HUES6 (cell line): ENCODE data around the gene MBOAT7.

Experiments
- H3K27ac ChIP-seq: 2 replicates; pipeline ENCODE4 v1.7.0; 2013; ENCODE audit warnings: low read depth, mild to moderate bottlenecking, low read length, inconsistent platforms
- H3K27me3 ChIP-seq: 2 replicates; pipeline ENCODE4 v1.6.1; 2013; ENCODE audit warnings: low read length; ENCODE audit not compliant: control insufficient read depth, insufficient read depth
- H3K36me3 ChIP-seq: 2 replicates; pipeline ENCODE4 v1.6.1; 2013; ENCODE audit warnings: low read length; ENCODE audit not compliant: control insufficient read depth, insufficient read depth
- H3K4me1 ChIP-seq: 2 replicates; pipeline ENCODE4 v1.6.1; 2013; ENCODE audit warnings: low read length; ENCODE audit not compliant: control insufficient read depth, insufficient read depth
- H3K4me3 ChIP-seq: 2 replicates; pipeline ENCODE4 v1.5.1; 2013; ENCODE audit warnings: low read depth, low read length
- H3K9ac ChIP-seq: one replicate; pipeline ENCODE4 v1.6.1; 2013; ENCODE audit warnings: mild to moderate bottlenecking, low read length
- H3K9me3 ChIP-seq: 2 replicates; pipeline ENCODE4 v1.6.1; 2013; ENCODE audit warnings: low read depth, low read length; ENCODE audit not compliant: control insufficient read depth, insufficient read depth

The MBOAT7 gene

DNA sequence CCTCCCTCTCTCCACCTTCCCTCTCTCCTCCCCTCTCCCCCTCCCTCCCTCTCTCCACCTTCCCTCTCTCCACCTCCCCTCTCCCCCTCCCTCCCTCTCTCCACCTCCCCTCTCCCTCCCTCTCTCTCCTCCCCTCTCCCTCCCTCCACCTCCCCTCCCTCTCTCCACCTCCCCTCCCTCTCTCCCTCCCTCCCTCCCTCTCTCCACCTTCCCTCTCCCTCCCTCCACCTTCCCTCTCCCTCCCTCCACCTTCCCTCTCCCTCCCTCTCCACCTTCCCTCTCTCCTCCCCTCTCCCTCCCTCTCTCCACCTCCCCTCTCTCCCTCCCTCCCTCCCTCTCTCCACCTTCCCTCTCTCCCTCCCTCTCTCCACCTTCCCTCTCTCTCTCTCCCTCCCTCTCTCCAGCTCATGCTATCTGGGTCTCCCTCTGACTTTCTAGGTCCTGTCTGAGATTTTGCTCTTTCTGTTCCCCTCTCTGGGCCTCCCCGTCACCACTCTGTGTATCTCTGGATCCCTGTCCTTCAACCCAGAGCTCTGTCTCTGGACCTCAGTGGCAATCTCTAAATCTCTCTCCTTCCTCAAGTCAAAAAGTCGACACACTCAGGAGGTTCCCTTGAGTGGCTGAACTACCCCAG lies 55.3 kb downstream of the MBOAT7 start:
- H3K9me3 ChIP-seq = no peaks in the 10 kb centered on the region
- 0 out of 2 replicates have a peak, but pooled peaks cover 6% of the 10 kb centered on the region for H3K4me1 ChIP-seq
- no peak overlapping the region for H3K4me3 ChIP-seq
- H3K9ac ChIP-seq = no peak overlapping the region
- no peak overlapping the region for H3K27ac ChIP-seq
- H3K27me3 ChIP-seq = no peaks in the 10 kb centered on the region
- peaks cover 35% of the 10 kb centered on the region for H3K36me3 ChIP-seq

DNA sequence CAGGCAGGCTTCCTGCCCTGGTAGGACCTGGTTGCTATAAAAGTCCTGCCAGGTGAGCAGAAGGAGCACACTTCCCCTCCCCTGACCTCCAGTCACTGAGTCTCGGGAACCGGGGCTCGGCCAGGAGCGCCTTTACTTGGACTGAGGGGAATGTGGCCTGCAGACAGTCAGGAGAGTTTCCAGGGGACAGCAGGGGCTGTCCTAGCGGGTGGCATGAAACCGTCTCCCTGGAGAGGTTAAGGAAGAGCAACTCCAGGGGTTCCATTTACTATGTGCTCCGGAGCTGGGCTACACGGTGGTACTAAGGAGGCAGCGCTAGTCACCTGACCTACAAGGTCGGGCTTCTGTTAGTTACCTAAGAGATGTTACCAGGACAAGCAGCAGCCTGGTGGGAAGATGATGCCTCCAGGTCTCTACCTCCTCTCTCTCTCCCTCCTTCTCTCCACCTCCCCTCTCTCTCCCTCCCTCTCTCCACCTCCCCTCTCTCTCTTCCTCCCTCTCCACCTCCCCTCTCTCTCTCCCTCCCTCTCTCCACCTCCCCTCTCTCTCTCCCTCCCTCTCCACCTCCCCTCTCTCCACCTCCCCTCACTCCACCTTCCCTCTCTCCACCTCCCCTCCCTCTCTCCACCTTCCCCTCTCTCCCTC lies 55.9 kb downstream of the MBOAT7 start:
- Histone ChIP-seq H3K27ac (no peak overlapping the region), H3K4me3 (no peak overlapping the region), H3K9ac (no peak overlapping the region)

DNA sequence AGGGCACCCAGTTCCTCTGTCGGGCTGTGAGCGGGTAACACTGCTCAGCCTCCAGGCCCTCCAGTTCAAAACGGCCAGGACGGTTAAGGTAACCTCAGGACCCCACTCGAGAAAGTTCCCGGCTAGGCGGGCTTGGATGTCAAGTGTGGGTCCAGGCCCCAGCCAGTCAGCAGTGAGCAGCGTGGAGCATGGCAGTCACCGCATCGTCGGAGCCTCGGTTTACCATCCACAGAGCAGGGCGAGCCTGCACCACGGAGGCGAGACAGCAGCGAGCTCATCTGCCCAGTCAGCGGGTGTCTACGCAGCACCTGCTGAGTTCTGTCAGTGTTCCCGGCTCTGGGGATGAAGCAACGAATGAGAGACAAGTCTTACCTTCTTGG lies 59.8 kb downstream of the MBOAT7 start:
- Histone ChIP-seq H3K4me1 (no peaks in the 10 kb centered on the region), H3K36me3 (peaks cover 73% of the 10 kb centered on the region), H3K27me3 (no peaks in the 10 kb centered on the region), H3K9ac (no peak overlapping the region), H3K4me3 (no peak overlapping the region), H3K9me3 (no peaks in the 10 kb centered on the region), H3K27ac (no peak overlapping the region)

More for the DNA sequence above, 55.9 kb downstream of the MBOAT7 start:
- Histone ChIP-seq H3K4me1 (0 out of 2 replicates have a peak, but pooled peaks cover 5% of the 10 kb centered on the region), H3K27me3 (no peaks in the 10 kb centered on the region), H3K9me3 (no peaks in the 10 kb centered on the region), H3K36me3 (peaks cover 37% of the 10 kb centered on the region)

DNA sequence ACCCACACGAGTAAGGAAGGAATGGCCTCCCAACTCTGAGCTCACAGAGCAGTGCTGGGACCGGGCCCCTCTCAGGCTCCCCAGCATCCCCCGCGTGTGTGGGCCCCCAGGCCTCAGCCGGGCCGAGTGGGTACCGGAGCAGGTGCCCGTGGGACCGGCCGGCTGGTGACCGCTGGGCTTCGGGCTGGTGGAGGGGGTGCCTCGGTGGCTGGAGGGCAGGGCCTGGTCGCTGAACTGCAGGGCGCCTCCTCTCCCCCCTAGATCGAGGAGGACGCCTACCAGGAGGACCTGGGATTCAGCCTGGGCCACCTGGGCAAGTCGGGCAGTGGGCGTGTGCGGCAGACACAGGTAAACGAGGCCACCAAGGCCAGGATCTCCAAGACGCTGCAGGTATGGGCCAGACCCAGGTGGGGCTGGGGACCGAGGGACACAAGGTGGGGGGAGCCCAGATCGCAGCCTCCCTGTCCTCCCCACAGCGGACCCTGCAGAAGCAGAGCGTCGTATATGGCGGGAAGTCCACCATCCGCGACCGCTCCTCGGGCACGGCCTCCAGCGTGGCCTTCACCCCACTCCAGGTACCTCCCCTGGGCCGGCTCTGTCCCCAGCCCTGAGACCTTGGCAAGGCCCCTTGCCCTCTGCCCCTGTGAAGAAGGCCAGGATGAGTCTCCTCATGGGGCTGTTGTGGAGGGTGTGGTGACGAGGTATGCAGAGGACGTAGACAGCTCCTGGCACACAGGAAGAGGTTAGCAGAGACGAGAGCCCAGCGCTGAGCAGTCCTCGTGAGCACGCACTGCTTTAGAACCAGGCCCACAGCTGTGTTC lies 60.4 kb downstream of the MBOAT7 start:
- H3K27ac ChIP-seq = no peak overlapping the region
- H3K4me1 ChIP-seq = no peaks in the 10 kb centered on the region
- H3K9ac ChIP-seq = no peak overlapping the region
- no peaks in the 10 kb centered on the region for H3K27me3 ChIP-seq
- H3K4me3 ChIP-seq = no peak overlapping the region
- H3K36me3 ChIP-seq = peaks cover 79% of the 10 kb centered on the region
- H3K9me3 ChIP-seq = no peaks in the 10 kb centered on the region

DNA sequence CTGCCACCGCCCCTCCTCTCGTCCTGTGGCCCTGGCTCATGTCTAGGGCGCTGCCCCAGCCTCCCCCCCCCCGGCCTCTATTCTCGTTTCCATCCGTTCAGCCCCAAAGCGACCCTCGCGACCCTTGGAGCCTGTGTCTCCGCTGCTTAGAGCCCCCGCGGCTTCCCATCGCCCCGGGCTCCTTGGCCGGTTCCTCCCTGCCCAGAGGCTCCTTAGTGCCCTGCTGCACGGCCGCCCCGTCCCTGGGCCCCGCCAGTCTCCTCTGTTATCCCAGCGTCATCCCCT lies 61.0 kb downstream of the MBOAT7 start:
- Histone ChIP-seq H3K27me3 (no peaks in the 10 kb centered on the region), H3K4me3 (no peak overlapping the region), H3K27ac (no peak overlapping the region), H3K36me3 (peaks cover 85% of the 10 kb centered on the region), H3K4me1 (no peaks in the 10 kb centered on the region), H3K9me3 (no peaks in the 10 kb centered on the region), H3K9ac (no peak overlapping the region)

DNA sequence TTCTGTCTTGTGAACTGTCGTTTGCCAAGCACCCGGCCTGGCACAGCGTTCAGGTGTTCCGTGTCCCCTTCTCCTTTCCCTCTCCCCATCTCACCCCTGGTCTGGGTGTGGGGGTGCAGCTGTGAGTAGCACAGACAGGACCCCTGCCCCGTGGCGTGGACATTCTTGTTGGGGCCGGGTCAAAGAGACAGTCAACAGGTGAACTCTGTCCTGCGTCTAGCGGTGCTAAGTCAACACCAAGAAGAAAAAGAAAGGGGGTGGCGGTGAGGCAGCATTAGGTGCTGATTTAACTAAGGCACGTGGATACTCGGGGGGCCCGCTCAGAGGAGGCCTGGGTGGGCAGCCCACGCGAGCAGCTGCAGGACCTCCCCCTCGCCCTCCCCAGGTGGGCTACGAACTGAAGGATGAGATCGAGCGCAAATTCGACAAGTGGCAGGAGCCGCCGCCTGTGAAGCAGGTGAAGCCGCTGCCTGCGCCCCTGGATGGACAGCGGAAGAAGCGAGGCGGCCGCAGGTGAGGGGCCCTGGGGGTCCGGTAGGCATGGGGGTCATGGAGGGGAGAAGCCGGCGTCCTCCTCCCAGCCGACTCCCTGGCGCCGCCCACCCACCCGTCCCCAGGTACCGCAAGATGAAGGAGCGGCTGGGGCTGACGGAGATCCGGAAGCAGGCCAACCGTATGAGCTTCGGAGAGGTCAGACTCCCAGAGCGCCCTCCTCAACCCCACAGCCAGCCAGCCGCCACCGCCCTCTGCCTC lies 61.5 kb downstream of the MBOAT7 start:
- no peaks in the 10 kb centered on the region for H3K27me3 ChIP-seq
- H3K27ac ChIP-seq = no peak overlapping the region
- H3K4me1 ChIP-seq = no peaks in the 10 kb centered on the region
- peaks cover 86% of the 10 kb centered on the region for H3K36me3 ChIP-seq
- no peaks in the 10 kb centered on the region for H3K9me3 ChIP-seq
- H3K4me3 ChIP-seq = no peak overlapping the region
- no peak overlapping the region for H3K9ac ChIP-seq

DNA sequence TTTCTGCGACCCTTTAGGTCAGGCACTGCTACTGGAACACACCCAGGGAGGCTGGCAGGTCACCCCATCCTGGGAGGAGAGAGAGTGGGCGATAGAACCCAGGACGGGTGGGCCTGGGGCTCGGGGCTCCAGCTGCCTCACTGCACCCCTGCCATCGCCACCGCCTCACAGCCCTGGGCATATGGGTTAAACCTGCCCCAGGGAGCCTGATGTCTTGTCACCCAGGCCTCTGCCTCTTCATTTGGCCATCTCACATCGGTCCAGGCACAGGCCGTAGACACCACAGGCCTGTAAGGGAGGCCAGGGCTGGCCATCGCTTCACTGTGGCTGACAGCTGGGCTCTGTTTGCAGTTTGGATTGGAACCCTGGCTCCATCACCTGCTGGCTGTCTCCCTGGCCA lies 63.7 kb downstream of the MBOAT7 start:
- Histone ChIP-seq H3K36me3 (peaks cover 91% of the 10 kb centered on the region), H3K27me3 (no peaks in the 10 kb centered on the region), H3K4me1 (no peaks in the 10 kb centered on the region), H3K27ac (no peak overlapping the region), H3K9me3 (no peaks in the 10 kb centered on the region), H3K9ac (no peak overlapping the region), H3K4me3 (no peak overlapping the region)

DNA sequence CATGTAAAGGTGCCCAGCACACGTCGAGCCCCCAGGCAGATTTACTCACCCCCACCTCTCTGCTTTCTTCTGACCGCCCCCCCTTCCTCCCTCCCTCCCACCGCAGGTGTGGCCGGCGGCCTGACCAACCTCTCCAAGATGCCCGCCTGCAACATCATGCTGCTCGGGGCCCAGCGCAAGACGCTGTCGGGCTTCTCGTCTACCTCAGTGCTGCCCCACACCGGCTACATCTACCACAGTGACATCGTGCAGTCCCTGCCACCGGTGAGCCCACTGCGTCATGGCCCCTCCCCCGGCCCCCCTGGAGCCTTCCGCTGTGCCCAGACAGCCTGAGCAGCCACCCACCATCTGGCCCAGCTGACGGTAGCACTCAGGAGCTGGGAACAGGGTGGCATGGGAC lies 65.0 kb downstream of the MBOAT7 start:
- H3K27me3 ChIP-seq = no peaks in the 10 kb centered on the region
- H3K36me3 ChIP-seq = peaks cover 96% of the 10 kb centered on the region
- H3K27ac ChIP-seq = no peak overlapping the region
- H3K9ac ChIP-seq = no peak overlapping the region
- H3K4me3 ChIP-seq = no peak overlapping the region
- no peaks in the 10 kb centered on the region for H3K9me3 ChIP-seq
- H3K4me1 ChIP-seq = no peaks in the 10 kb centered on the region

DNA sequence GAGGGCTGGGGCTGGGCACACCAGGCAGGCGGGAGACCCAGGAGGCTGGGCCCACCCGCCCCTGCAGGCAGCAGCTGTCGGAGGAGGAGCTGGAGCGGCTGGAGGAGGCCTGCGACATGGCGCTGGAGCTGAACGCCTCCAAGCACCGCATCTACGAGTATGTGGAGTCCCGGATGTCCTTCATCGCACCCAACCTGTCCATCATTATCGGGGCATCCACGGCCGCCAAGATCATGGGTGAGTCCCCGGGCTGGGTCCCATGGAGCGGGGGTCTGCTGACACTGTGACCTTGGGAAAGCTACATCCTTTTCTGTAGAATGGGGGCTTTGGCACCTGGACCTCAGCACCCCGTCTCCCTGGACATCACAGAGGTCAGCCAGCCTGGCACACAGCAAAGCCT lies 65.7 kb downstream of the MBOAT7 start:
- no peak overlapping the region for H3K4me3 ChIP-seq
- peaks cover 91% of the 10 kb centered on the region for H3K36me3 ChIP-seq
- H3K4me1 ChIP-seq = no peaks in the 10 kb centered on the region
- no peak overlapping the region for H3K27ac ChIP-seq
- H3K9me3 ChIP-seq = no peaks in the 10 kb centered on the region
- no peaks in the 10 kb centered on the region for H3K27me3 ChIP-seq
- no peak overlapping the region for H3K9ac ChIP-seq
